WTC11 (cell line): Measurements from ENCODE around the gene GATM. TPM values are rescaled to one million over a fixed set of nuclear protein-coding genes. Genes with fewer than 3 reads are reported as not detected.

Source experiments
- ATAC-seq: fragments of 200-7000 bp; cut with Tn5 transposase; 2 replicates; pipeline ENCODE4 v1.10.0; 2021; ENCODE audit warnings: mild to moderate bottlenecking, moderate library complexity
- CTCF ChIA-PET: fragments of 300-600 bp; sonication (Branson Sonifier 250); formaldehyde crosslinking; loops from one replicate; lab custom pipeline; 2021; ENCODE audit warnings: antibody characterized with exemption; lab: Charles Lee
- POLR2A ChIA-PET: fragments of 350-600 bp; sonication (Branson Sonifier 250); formaldehyde crosslinking; loops from one replicate; lab custom pipeline; 2021; ENCODE audit warnings: antibody characterized with exemption; lab: Charles Lee
- DNase-seq: peaks from one replicate; pipeline ENCODE4 v3.0.0; 2021; ENCODE audit warnings: low spot score
- H3K27ac Mint-ChIP-seq: 2 replicates; pipeline ENCODE4 v1.8.0; 2021; ENCODE audit warnings: mixed read lengths
- H3K27me3 Mint-ChIP-seq: 2 replicates; pipeline ENCODE4 v1.8.0; 2021; ENCODE audit warnings: low read depth, mild to moderate bottlenecking, moderate library complexity, mixed read lengths
- H3K36me3 Mint-ChIP-seq: 2 replicates; pipeline ENCODE4 v1.8.0; 2021; ENCODE audit warnings: mixed read lengths
- H3K4me1 Mint-ChIP-seq: 2 replicates; pipeline ENCODE4 v1.8.0; 2022; ENCODE audit warnings: mixed read lengths
- H3K4me3 Mint-ChIP-seq: 2 replicates; pipeline ENCODE4 v1.8.0; 2021; ENCODE audit warnings: mild to moderate bottlenecking, moderate library complexity, mixed read lengths
- H3K9me3 Mint-ChIP-seq: 2 replicates; pipeline ENCODE4 v1.8.0; 2021; ENCODE audit warnings: mixed read lengths
- ATF2 ChIP-seq: sonication (generic); formaldehyde crosslinking; IDR thresholded peaks from 2 replicates; pipeline ENCODE4 v1.8.1; 2022; ENCODE audit warnings: low read depth, missing genetic modification reagents, borderline replicate concordance
- CTCF ChIP-seq: fragments of 200-600 bp; IDR thresholded peaks from 2 replicates; pipeline ENCODE4 v1.8.0; 2022; ENCODE audit warnings: antibody characterized with exemption
- E2F1 ChIP-seq: sonication (generic); formaldehyde crosslinking; IDR thresholded peaks from 2 replicates; pipeline ENCODE4 v1.8.0; 2022; ENCODE audit warnings: mild to moderate bottlenecking, missing genetic modification reagents
- E2F4 ChIP-seq: sonication (generic); formaldehyde crosslinking; IDR thresholded peaks from 2 replicates; pipeline ENCODE4 v1.8.1; 2022; ENCODE audit warnings: low read depth, mild to moderate bottlenecking, moderate library complexity, missing genetic modification reagents, borderline replicate concordance
- E2F5 ChIP-seq: sonication (generic); formaldehyde crosslinking; IDR thresholded peaks from 2 replicates; pipeline ENCODE4 v1.8.1; 2022; ENCODE audit warnings: mild to moderate bottlenecking, moderate library complexity, missing genetic modification reagents
- MAX ChIP-seq: sonication (generic); formaldehyde crosslinking; IDR thresholded peaks from 2 replicates; pipeline ENCODE4 v1.8.0; 2022; ENCODE audit warnings: mild to moderate bottlenecking, missing genetic modification reagents
- MYBL2 ChIP-seq: sonication (generic); formaldehyde crosslinking; IDR thresholded peaks from 2 replicates; pipeline ENCODE4 v1.8.1; 2023; ENCODE audit warnings: mild to moderate bottlenecking, moderate library complexity, missing genetic modification reagents
- NFATC4 ChIP-seq: fragments of 250-450 bp; sonication (Bioruptor Pico); IDR thresholded peaks from 2 replicates; pipeline ENCODE4 v1.9.0; 2021; ENCODE audit warnings: mild to moderate bottlenecking
- RORB ChIP-seq: fragments of 250-450 bp; sonication (Bioruptor Pico); IDR thresholded peaks from 2 replicates; pipeline ENCODE4 v1.9.0; 2021; ENCODE audit warnings: mild to moderate bottlenecking
- SMAD3 ChIP-seq: sonication (generic); formaldehyde crosslinking; IDR thresholded peaks from 2 replicates; pipeline ENCODE4 v1.8.0; 2022; ENCODE audit warnings: missing genetic modification reagents, mild to moderate bottlenecking, borderline replicate concordance
- SMAD4 ChIP-seq: sonication (generic); formaldehyde crosslinking; IDR thresholded peaks from 2 replicates; pipeline ENCODE4 v1.8.0; 2022; ENCODE audit warnings: mild to moderate bottlenecking, missing genetic modification reagents
- SOX15 ChIP-seq: fragments of 250-450 bp; sonication (Bioruptor Pico); IDR thresholded peaks from 2 replicates; pipeline ENCODE4 v1.9.0; 2021; ENCODE audit warnings: mild to moderate bottlenecking
- STAT6 ChIP-seq: sonication (generic); formaldehyde crosslinking; conservative IDR thresholded peaks from 2 replicates; pipeline ENCODE4 v1.8.1; 2023; ENCODE audit warnings: mild to moderate bottlenecking, low read depth, missing genetic modification reagents, moderate library complexity
- TCF7 ChIP-seq: sonication (generic); formaldehyde crosslinking; IDR thresholded peaks from 2 replicates; pipeline ENCODE4 v1.8.0; 2022; ENCODE audit warnings: mild to moderate bottlenecking, low read depth, missing genetic modification reagents, moderate library complexity
- ZBTB21 ChIP-seq: sonication (generic); formaldehyde crosslinking; IDR thresholded peaks from 2 replicates; pipeline ENCODE4 v1.8.1; 2023; ENCODE audit warnings: mild to moderate bottlenecking, missing genetic modification reagents, borderline replicate concordance
- ZNF121 ChIP-seq: sonication (generic); formaldehyde crosslinking; IDR thresholded peaks from 2 replicates; pipeline ENCODE4 v1.8.0; 2023; ENCODE audit warnings: missing genetic modification reagents
- ZNF396 ChIP-seq: fragments of 250-450 bp; sonication (Bioruptor Pico); IDR thresholded peaks from 2 replicates; pipeline ENCODE4 v1.8.0; 2021; ENCODE audit warnings: mild to moderate bottlenecking, moderate library complexity, borderline replicate concordance
- ZNF416 ChIP-seq: fragments of 250-450 bp; sonication (Bioruptor Pico); IDR thresholded peaks from 2 replicates; pipeline ENCODE4 v1.9.0; 2021; ENCODE audit warnings: mild to moderate bottlenecking, inconsistent platforms
- total RNA-seq: library from RNA; stranded (reverse); gene quantifications from 3 replicates; pipeline ENCODE4 v1.2.3, GENCODE V29; 2021

The GATM gene
- total RNA-seq, 1 experiment from 2014 or later, result 10.1 TPM

- H3K4me3 Mint-ChIP-seq, result no peak overlapping the region
- TF ChIP-seq SMAD3 (CRISPR knock-in tag) (no peak), MYBL2 (CRISPR knock-in tag) (no peak), STAT6 (CRISPR knock-in tag) (no peak)
- H3K9me3 Mint-ChIP-seq, result no peaks in the 10 kb centered on the region
- no peak overlapping the region for H3K27ac Mint-ChIP-seq
- H3K27me3 Mint-ChIP-seq, result peaks cover 33% of the 10 kb centered on the region
- no peak for ATAC-seq
- H3K4me1 Mint-ChIP-seq, result 0 out of 2 replicates have a peak, but pooled peaks cover 2% of the 10 kb centered on the region
- POLR2A ChIA-PET, result no interaction called here
- no peak for DNase-seq
- no peaks in the 10 kb centered on the region for H3K36me3 Mint-ChIP-seq
- CTCF ChIA-PET, result no interaction called here
Measured at GRCh38 chr15:45427085-45427484, 48.7 kb upstream of the GATM start.

GRCh38 chr15:45425135-45425534, 46.8 kb upstream of the GATM start:
- ChIA-PET POLR2A (no interaction called here), CTCF (no interaction called here)
- Mint-ChIP-seq H3K4me3 (no peak overlapping the region), H3K27me3 (peaks cover 13% of the 10 kb centered on the region), H3K4me1 (no peaks in the 10 kb centered on the region), H3K9me3 (no peaks in the 10 kb centered on the region), H3K36me3 (peaks cover 9% of the 10 kb centered on the region), H3K27ac (no peak overlapping the region)
- TF ChIP-seq ZNF416 (CRISPR knock-in tag) (no peak), SMAD4 (no peak), ZBTB21 (CRISPR knock-in tag) (no peak), TCF7 (CRISPR knock-in tag) (no peak), NFATC4 (no peak), E2F4 (no peak), ZNF121 (CRISPR knock-in tag) (no peak), SOX15 (CRISPR knock-in tag) (no peak), E2F1 (CRISPR knock-in tag) (no peak), ATF2 (no peak), RORB (CRISPR knock-in tag) (no peak), ZNF396 (CRISPR knock-in tag) (no peak), CTCF (no peak), E2F5 (no peak), MAX (no peak)
- ATAC-seq (no peak), DNase-seq (no peak)
